Kidney (tissue), 14 donors: Measurements from ENCODE around the gene SH3RF1. TPM values are rescaled to one million over a fixed set of nuclear protein-coding genes. Genes with fewer than 3 reads are reported as not detected.

Experiments
- DNase-seq, 5 donors: peaks; one replicate each; pipeline ENCODE4 v3.0.0-alpha.2; 2013 to 2020
- FAIRE-seq: peaks from 2 replicates; lab custom pipeline; 2012; peaks lifted over from hg19 to GRCh38; lab: Jason Lieb, UNC
- H3K27ac ChIP-seq, 2 donors: one replicate each; pipeline ENCODE4 v1.7.0; 2013; ENCODE audit warnings: low read depth in 2 of 2, low read length in 2 of 2, inconsistent platforms in 1 of 2
- H3K27me3 ChIP-seq: one replicate; pipeline ENCODE4 v1.7.1; 2013; ENCODE audit warnings: low read length, inconsistent platforms; ENCODE audit not compliant: control insufficient read depth, insufficient read depth
- H3K36me3 ChIP-seq, 3 donors: one replicate each; pipeline versions ENCODE4 v1.7.0 to v1.7.1; 2013; ENCODE audit warnings: low read length in 3 of 3, control low read depth in 1 of 3, inconsistent platforms in 1 of 3; ENCODE audit not compliant: insufficient read depth in 3 of 3, control insufficient read depth in 2 of 3
- H3K4me1 ChIP-seq, 3 donors: one replicate each; pipeline versions ENCODE4 v1.7.0 to v1.7.1; 2013; ENCODE audit warnings: low read length in 3 of 3, inconsistent platforms in 1 of 3, low read depth in 1 of 3; ENCODE audit not compliant: control insufficient read depth in 2 of 3, insufficient read depth in 2 of 3
- H3K4me3 ChIP-seq, 3 donors: one replicate each; pipeline versions ENCODE4 v1.7.0 to v1.8.1; 2013; ENCODE audit warnings: low read length in 3 of 3, control low read depth in 1 of 3, inconsistent platforms in 1 of 3
- H3K9ac ChIP-seq, 3 donors: one replicate each; pipeline versions ENCODE4 v1.7.0 to v1.7.1; 2013; ENCODE audit warnings: low read length in 3 of 3, control low read depth in 1 of 3, inconsistent platforms in 1 of 3
- H3K9me3 ChIP-seq, 3 donors: one replicate each; pipeline versions ENCODE4 v1.7.0 to v1.7.1; 2013; ENCODE audit warnings: low read length in 3 of 3, control low read depth in 1 of 3, inconsistent platforms in 1 of 3; ENCODE audit not compliant: control insufficient read depth in 2 of 3, insufficient read depth in 1 of 3
- CTCF ChIP-seq: IDR thresholded peaks from 3 replicates; pipeline ENCODE4 v1.5.1; 2012; ENCODE audit warnings: mild to moderate bottlenecking, moderate library complexity, borderline replicate concordance; ENCODE audit not compliant: insufficient read depth; ENCODE audit errors: extremely low read depth
- intact Hi-C: fragments of 100-400 bp; cut with DNase I; formaldehyde crosslinking; loops from one replicate; pipeline ENCODE4 v1.11.1; 2022
- polyA plus RNA-seq: library from polyadenylated mRNA; stranded (reverse); fragments of 350-450 nt; fragmentation: Illumina TruSeq; extraction: RNeasy Lipid Tissue Mini Kit (QIAGEN cat#74804); gene quantifications from one replicate; pipeline ENCODE4 v1.2.3, GENCODE V29; 2014; ENCODE audit warnings: low read depth, low replicate concordance; ENCODE audit not compliant: insufficient read depth
- total RNA-seq: library from RNA; stranded (reverse); fragmentation: NEBNext Ultra II Directional; extraction: Animal tissue kit (Norgen Biotek cat#: 25700); gene quantifications from one replicate; pipeline ENCODE4 v1.2.1, GENCODE V29; 2021
- donor health status: control.
- donor health status: control.
- donor health status: control.
- donor health status: control.
- donor health status: control.
- donor health status: DM: yes; HTN: yes; CAD: no.
- donor health status: Normal renal cell carcinoma (clear cell type).

Gene SH3RF1
- total and polyA plus RNA-seq, 2 donors from 2014 or later = 8.2 to 35.7 TPM

- H3K4me3 ChIP-seq = no peak overlapping the region
- H3K27me3 ChIP-seq = no peaks in the 10 kb centered on the region
- no peaks in the 10 kb centered on the region for H3K9me3 ChIP-seq
- DNase-seq (no peak), FAIRE-seq (no peak)
- H3K9ac ChIP-seq = no peak overlapping the region
- no peak overlapping the region for H3K27ac ChIP-seq
- no peaks in the 10 kb centered on the region for H3K36me3 ChIP-seq
- no peak for TF ChIP-seq CTCF
- peaks cover 0 to 39% (median 24%) of the 10 kb centered on the region in 3 donors for H3K4me1 ChIP-seq
- intact Hi-C loops = no loop called here
Observed at GRCh38 chr4:169163495-169163894, 107.3 kb downstream of the SH3RF1 start.

- Histone ChIP-seq H3K4me3 (no peak overlapping the region), H3K9me3 (no peaks in the 10 kb centered on the region), H3K36me3 (peaks cover 0 to 5% (median 0%) of the 10 kb centered on the region in 3 donors), H3K27me3 (no peaks in the 10 kb centered on the region), H3K4me1 (peaks cover 0 to 32% (median 31%) of the 10 kb centered on the region in 3 donors), H3K9ac (no peak overlapping the region), H3K27ac (no peak overlapping the region)
- DNase-seq = peak in 3 of 5 donors; percentile 35 to 79 (median 67)
- intact Hi-C loops = no loop called here
- no peak for TF ChIP-seq CTCF
- FAIRE-seq = no peak
Observed at GRCh38 chr4:169160825-169161224, 109.9 kb downstream of the SH3RF1 start.

GRCh38 chr4:169159624-169160171, 111.1 kb downstream of the SH3RF1 start:
- Histone ChIP-seq H3K4me1 (peaks cover 0 to 31% (median 30%) of the 10 kb centered on the region in 3 donors), H3K9me3 (no peaks in the 10 kb centered on the region), H3K4me3 (no peak overlapping the region), H3K27me3 (no peaks in the 10 kb centered on the region), H3K9ac (peak overlapping the region in 1 of 3 donors; percentile 4), H3K36me3 (peaks cover 0 to 15% (median 0%) of the 10 kb centered on the region in 3 donors), H3K27ac (no peak overlapping the region)
- DNase-seq (no peak), FAIRE-seq (no peak)
- intact Hi-C loops = no loop called here
- no peak for TF ChIP-seq CTCF
